K562 (cell line): ENCODE data around the gene IGSF8. TPM values are rescaled to one million over a fixed set of nuclear protein-coding genes. Genes with fewer than 3 reads are reported as not detected.

Source experiments
- ATAC-seq: fragments of 200-7000 bp; cut with Tn5 transposase; 3 replicates; pipeline ENCODE4 v1.9.1; 2020; ENCODE audit warnings: moderate library complexity
- BruUV-seq: library from RNA; stranded (reverse); fragments of 400-500 nt; replicated peaks from 2 replicates; lab custom pipeline; 2021; lab: Mats Ljungman, UMichigan
- CTCF ChIA-PET: fragments of 300-600 bp; formaldehyde crosslinking; extraction: SDS; loops from one replicate; lab custom pipeline; 2021; ENCODE audit warnings: low intra/inter-chr PET ratio; lab: Yijun Ruan, JAX
- POLR2A ChIA-PET: fragments of 300-600, 350-650 bp; sonication (Branson Sonifier 250); formaldehyde crosslinking; extraction: SDS; loops from one replicate; lab custom pipeline; 2021; ENCODE audit warnings: antibody characterized with exemption, inconsistent platforms; lab: Yijun Ruan, JAX
- DNase-seq, 4 experiments: peaks; one replicate each; pipeline versions ENCODE4 v3.0.0 to v3.0.0-alpha.2; 2011 to 2018; ENCODE audit warnings: low spot score in 3 of 4, mixed read lengths in 3 of 4; ENCODE audit errors: extremely low read depth in 1 of 4
- FAIRE-seq: peaks from 2 replicates; lab custom pipeline; 2011; peaks lifted over from hg19 to GRCh38; lab: Jason Lieb, UNC
- H2AFZ ChIP-seq: 2 replicates; pipeline ENCODE4 v1.6.0; 2011; ENCODE audit warnings: low read depth, low read length, control low read depth, inconsistent platforms
- H3K27ac ChIP-seq: fragments of 200-600 bp; 3 replicates; pipeline ENCODE4 v1.8.0; 2011; ENCODE audit warnings: low read depth, mild to moderate bottlenecking, control low read depth, inconsistent platforms, low read length, moderate library complexity, mixed read lengths; ENCODE audit errors: extremely low read depth
- H3K27me3 ChIP-seq, 2 experiments: fragments of 300-600 bp in 1 of 2; 2 replicates in 1 of 2; 3 replicates in 1 of 2; pipeline versions ENCODE4 v1.6.0 to v1.8.0; 2011; ENCODE audit warnings: inconsistent platforms in 2 of 2, low read length in 2 of 2, mild to moderate bottlenecking in 1 of 2, mixed read lengths in 1 of 2, moderate library complexity in 1 of 2; ENCODE audit not compliant: control insufficient read depth in 2 of 2, insufficient read depth in 2 of 2
- H3K36me3 ChIP-seq: fragments of 300-600 bp; 3 replicates; pipeline ENCODE4 v1.8.0; 2011; ENCODE audit warnings: mild to moderate bottlenecking, low read length, inconsistent platforms; ENCODE audit not compliant: control insufficient read depth, insufficient read depth
- H3K4me1 ChIP-seq, 2 experiments: fragments of 200-600 bp in 1 of 2; replicated peaks in 1 of 2; 2 replicates in 1 of 2; 3 replicates in 1 of 2; pipeline versions ENCODE4 v1.5.1 to v1.8.0; 2011; ENCODE audit warnings: inconsistent platforms in 2 of 2, low read length in 2 of 2, mild to moderate bottlenecking in 1 of 2, mixed read lengths in 1 of 2, moderate library complexity in 1 of 2; ENCODE audit not compliant: control insufficient read depth in 2 of 2, insufficient read depth in 2 of 2
- H3K4me2 ChIP-seq: 2 replicates; pipeline ENCODE4 v1.6.1; 2011; ENCODE audit warnings: low read length, control low read depth, inconsistent platforms, mixed read lengths; ENCODE audit not compliant: insufficient read depth
- H3K4me3 ChIP-seq: fragments of 200-600 bp; sonication (generic), shearing (Covaris generic); 2 replicates; pipeline ENCODE4 v1.5.1; 2016; ENCODE audit warnings: control low read depth, inconsistent platforms
- H3K79me2 ChIP-seq: fragments of 200-600 bp; 3 replicates; pipeline ENCODE4 v1.8.0; 2011; ENCODE audit warnings: low read length, inconsistent platforms; ENCODE audit not compliant: control insufficient read depth, insufficient read depth
- H3K9ac ChIP-seq, 2 experiments: 2 replicates each; pipeline versions ENCODE4 v1.6.0 to v1.6.1; 2011; ENCODE audit warnings: low read depth in 2 of 2, low read length in 2 of 2, control low read depth in 1 of 2, inconsistent platforms in 1 of 2, mild to moderate bottlenecking in 1 of 2, mixed read lengths in 1 of 2; ENCODE audit not compliant: insufficient read depth in 1 of 2
- H3K9me1 ChIP-seq: one replicate; pipeline ENCODE4 v1.6.0; 2011; ENCODE audit warnings: inconsistent platforms, mild to moderate bottlenecking, low read length, moderate library complexity; ENCODE audit not compliant: control insufficient read depth, insufficient read depth
- H3K9me3 ChIP-seq: replicated peaks from 2 replicates; pipeline ENCODE4 v1.5.1; 2011; ENCODE audit warnings: low read depth, low read length, inconsistent platforms; ENCODE audit not compliant: control insufficient read depth, insufficient read depth
- H4K20me1 ChIP-seq: replicated peaks from 2 replicates; pipeline ENCODE4 v1.6.1; 2011; ENCODE audit warnings: low read length, inconsistent platforms, mixed read lengths; ENCODE audit not compliant: control insufficient read depth, insufficient read depth
- CXXC5 ChIP-seq: fragments of 250-450 bp; sonication (Bioruptor Pico); IDR thresholded peaks from 2 replicates; pipeline ENCODE4 v1.8.0; 2022; ENCODE audit warnings: inconsistent platforms, mild to moderate bottlenecking, moderate library complexity
- EGR1 ChIP-seq: fragments of 450-650 bp; conservative IDR thresholded peaks from 2 replicates; pipeline ENCODE4 v1.6.1; 2017; ENCODE audit warnings: mild to moderate bottlenecking
- HDAC8 ChIP-seq: fragments of 450-650 bp; IDR thresholded peaks from 2 replicates; pipeline ENCODE4 v1.6.1; 2016; ENCODE audit warnings: mild to moderate bottlenecking, missing genetic modification characterization, moderate library complexity, missing compliant biosample characterization
- MAFG ChIP-seq: fragments of 450-650 bp; conservative IDR thresholded peaks from 2 replicates; pipeline ENCODE4 v1.6.1; 2016; ENCODE audit warnings: missing genetic modification characterization, missing compliant biosample characterization
- NONO ChIP-seq, 2 experiments: fragments of 200-400 bp in 1 of 2; fragments of 450-650 bp in 1 of 2; formaldehyde crosslinking in 1 of 2; IDR thresholded peaks; 2 replicates each; pipeline ENCODE4 v1.6.1; 2017; ENCODE audit warnings: low read depth in 2 of 2, mild to moderate bottlenecking in 2 of 2, moderate library complexity in 2 of 2, low read length in 1 of 2
- SIN3A ChIP-seq, 2 experiments: fragments of 150-350 bp in 1 of 2; IDR thresholded peaks; 2 replicates each; pipeline ENCODE4 v1.6.1; 2011 to 2016; ENCODE audit warnings: borderline replicate concordance in 2 of 2, low read depth in 2 of 2, low read length in 2 of 2, mild to moderate bottlenecking in 2 of 2, moderate library complexity in 2 of 2; ENCODE audit not compliant: control insufficient read depth in 1 of 2
- ZBTB8A ChIP-seq: fragments of 450-650 bp; IDR thresholded peaks from 2 replicates; pipeline ENCODE4 v1.6.1; 2018; ENCODE audit warnings: mild to moderate bottlenecking, moderate library complexity; ENCODE audit not compliant: partially characterized antibody
- ZNF584 ChIP-seq: fragments of 200-800 bp; sonication (Bioruptor generic); IDR thresholded peaks from 2 replicates; pipeline ENCODE4 v1.6.1; 2016; ENCODE audit warnings: low read depth, mild to moderate bottlenecking, missing genetic modification characterization, missing compliant biosample characterization
- ZNF655 ChIP-seq: fragments of 250-450 bp; sonication (Bioruptor Pico); IDR thresholded peaks from 2 replicates; pipeline ENCODE4 v1.5.0; 2021
- ZNF766 ChIP-seq: fragments of 200-800 bp; sonication (Bioruptor generic); conservative IDR thresholded peaks from 2 replicates; pipeline ENCODE4 v1.6.1; 2016; ENCODE audit warnings: missing genetic modification characterization, missing compliant biosample characterization
- WGBS: fragments of 100-300 bp; shearing (Covaris generic); methylation state at CpG from one replicate; pipeline ENCODE4 v1.1.6; 2016; ENCODE audit warnings: low coverage, mixed read lengths; ENCODE audit not compliant: insufficient coverage; ENCODE audit errors: missing lambda C conversion rate; 5-methylcytosine and 5-hydroxymethylcytosine counted together
- in situ Hi-C: fragments of 300-500 bp; cut with MboI; formaldehyde crosslinking; loops from 4 replicates; pipeline ENCODE4 v1.15.0; 2018; ENCODE audit warnings: inconsistent platforms, mixed read lengths
- intact Hi-C: fragments of 100-400 bp; cut with micrococcal nuclease; formaldehyde crosslinking; loops from 2 replicates; pipeline ENCODE4 v1.14.2; 2022
- polyA plus RNA-seq, 8 experiments: library from polyadenylated mRNA; depleted of rRNA in 4 of 8; stranded (reverse) in 5 of 8; unstranded in 3 of 8; fragments of >200 nt; fragmentation: Nextera tagmentation in 2 of 8; fragmentation: Illumina TruSeq in 1 of 8; extraction: Ambion mirVana in 2 of 8; extraction: Trizol in 1 of 8; gene quantifications; 2 replicates each; pipeline versions ENCODE4 v1.2.1 to v1.2.3, GENCODE V29; 2011 to 2014; ENCODE audit warnings: inconsistent platforms in 1 of 8, missing spikeins in 1 of 8
- total RNA-seq, 7 experiments: library from RNA; depleted of rRNA in 6 of 7; stranded (reverse); fragments of >200 nt in 6 of 7; fragmentation: Illumina TruSeq in 2 of 7; extraction: Trizol in 2 of 7; gene quantifications; 2 replicates each; pipeline versions ENCODE4 v1.2.1 to v1.2.3, GENCODE V29; 2011 to 2021; ENCODE audit warnings: low replicate concordance in 1 of 7

Gene IGSF8
- total and polyA plus RNA-seq, 9 of the 15 experiments (the other 6 are each of a cell fraction or from before 2014, with no cell fraction given), result 0.32 to 11.7 (median 3.2) TPM

- Histone ChIP-seq H3K4me2 (no peak overlapping the region), H3K79me2 (no peaks in the 10 kb centered on the region), H4K20me1 (peaks cover 3% of the 10 kb centered on the region; the same call in 1 of the 2 replicates), H3K9me1 (no peaks in the 10 kb centered on the region), H2AFZ (no peak overlapping the region), H3K4me3 (no peak overlapping the region), H3K4me1 (no peaks in the 10 kb centered on the region), H3K27me3 (peaks cover 50 to 77% of the 10 kb centered on the region in 2 experiments), H3K27ac (no peak overlapping the region), H3K36me3 (no peaks in the 10 kb centered on the region), H3K9ac (no peak overlapping the region), H3K9me3 (no peaks in the 10 kb centered on the region)
- 1% methylated on average over 8 of the region's 8 CpGs for WGBS
- in situ Hi-C loops, result no loop called here
- ATAC-seq (no peak), DNase-seq (no peak), FAIRE-seq (no peak)
- BruUV-seq, result no TSS peak
- intact Hi-C loops, result no loop called here
- TF ChIP-seq ZBTB8A (no peak), CXXC5 (CRISPR knock-in tag) (no peak), ZNF766 (CRISPR knock-in tag) (no peak)
- CTCF ChIA-PET, result no interaction called here
- POLR2A ChIA-PET, result no interaction called here
Measured at GRCh38 chr1:160137216-160137862, 38.9 kb upstream of the IGSF8 start.

GRCh38 chr1:160136926-160137200 is 38.4 kb upstream of the IGSF8 start:
- Histone ChIP-seq H3K4me3 (no peak overlapping the region), H3K9me3 (no peaks in the 10 kb centered on the region), H3K27ac (no peak overlapping the region), H2AFZ (no peak overlapping the region), H3K4me1 (no peaks in the 10 kb centered on the region), H3K9ac (no peak overlapping the region), H4K20me1 (peaks cover 3% of the 10 kb centered on the region; the same call in 1 of the 2 replicates), H3K27me3 (peaks cover 47 to 76% of the 10 kb centered on the region in 2 experiments), H3K4me2 (no peak overlapping the region), H3K36me3 (no peaks in the 10 kb centered on the region), H3K79me2 (no peaks in the 10 kb centered on the region), H3K9me1 (no peaks in the 10 kb centered on the region)
- intact Hi-C loops, result no loop called here
- no TSS peak for BruUV-seq
- no peak for TF ChIP-seq ZNF584 (CRISPR knock-in tag)
- TF ChIP-seq HDAC8 (tag), result no peak
- no peak for TF ChIP-seq NONO (IDR thresholded peaks at IDR 0.05; ENCODE audit: low read depth in 2 of 2, low read length in 1 of 2)
- TF ChIP-seq SIN3A (IDR thresholded peaks at IDR 0.05; ENCODE audit: borderline replicate concordance in 2 of 2, control insufficient read depth in 1 of 2, low read depth in 2 of 2, low read length in 2 of 2), result no peak
- TF ChIP-seq ZNF655 (CRISPR knock-in tag), result no peak
- no peak for TF ChIP-seq EGR1
- no peak for TF ChIP-seq MAFG
- FAIRE-seq (no peak), ATAC-seq (no peak), DNase-seq (no peak)
- 0% methylated on average over 5 of the region's 5 CpGs for WGBS
- CTCF ChIA-PET, result no interaction called here
- in situ Hi-C loops, result no loop called here
- POLR2A ChIA-PET, result no interaction called here
